Osteocyte (in vitro differentiated cells): Measurements from ENCODE around the gene NPDC1. TPM values are rescaled to one million over a fixed set of nuclear protein-coding genes. Genes with fewer than 3 reads are reported as not detected.

Source experiments
- DNase-seq: peaks from one replicate; pipeline ENCODE4 v3.0.0; 2021; ENCODE audit warnings: mixed read lengths; ENCODE audit not compliant: unreplicated experiment; ENCODE audit errors: extremely low spot score
- H3K27ac Mint-ChIP-seq: one replicate; pipeline ENCODE4 v1.8.0; 2021; ENCODE audit warnings: mild to moderate bottlenecking, mixed read lengths; ENCODE audit not compliant: unreplicated experiment
- H3K27me3 Mint-ChIP-seq: one replicate; pipeline ENCODE4 v1.8.0; 2021; ENCODE audit warnings: mixed read lengths; ENCODE audit not compliant: unreplicated experiment
- H3K36me3 Mint-ChIP-seq: one replicate; pipeline ENCODE4 v1.8.0; 2021; ENCODE audit warnings: mixed read lengths; ENCODE audit not compliant: unreplicated experiment
- H3K4me1 Mint-ChIP-seq: one replicate; pipeline ENCODE4 v1.8.0; 2021; ENCODE audit warnings: mixed read lengths; ENCODE audit not compliant: unreplicated experiment
- H3K4me3 Mint-ChIP-seq: one replicate; pipeline ENCODE4 v1.8.0; 2021; ENCODE audit warnings: mild to moderate bottlenecking, moderate library complexity, mixed read lengths; ENCODE audit not compliant: unreplicated experiment
- H3K9me3 Mint-ChIP-seq: one replicate; pipeline ENCODE4 v1.8.0; 2021; ENCODE audit warnings: mixed read lengths; ENCODE audit not compliant: unreplicated experiment
- total RNA-seq: library from RNA; stranded (reverse); gene quantifications from 2 replicates; pipeline ENCODE4 v1.2.1, GENCODE V29; 2021
- TF ChIP-seq, protein P1 (sequence below): fragments of 200-600 bp; sonication (generic); IDR thresholded peaks from 2 replicates; pipeline ENCODE4 v1.5.0; 2021; ENCODE audit warnings: antibody characterized with exemption, mild to moderate bottlenecking, moderate library complexity

NPDC1 gene
- total RNA-seq, 1 donor from 2014 or later: 91.0 TPM

DNA sequence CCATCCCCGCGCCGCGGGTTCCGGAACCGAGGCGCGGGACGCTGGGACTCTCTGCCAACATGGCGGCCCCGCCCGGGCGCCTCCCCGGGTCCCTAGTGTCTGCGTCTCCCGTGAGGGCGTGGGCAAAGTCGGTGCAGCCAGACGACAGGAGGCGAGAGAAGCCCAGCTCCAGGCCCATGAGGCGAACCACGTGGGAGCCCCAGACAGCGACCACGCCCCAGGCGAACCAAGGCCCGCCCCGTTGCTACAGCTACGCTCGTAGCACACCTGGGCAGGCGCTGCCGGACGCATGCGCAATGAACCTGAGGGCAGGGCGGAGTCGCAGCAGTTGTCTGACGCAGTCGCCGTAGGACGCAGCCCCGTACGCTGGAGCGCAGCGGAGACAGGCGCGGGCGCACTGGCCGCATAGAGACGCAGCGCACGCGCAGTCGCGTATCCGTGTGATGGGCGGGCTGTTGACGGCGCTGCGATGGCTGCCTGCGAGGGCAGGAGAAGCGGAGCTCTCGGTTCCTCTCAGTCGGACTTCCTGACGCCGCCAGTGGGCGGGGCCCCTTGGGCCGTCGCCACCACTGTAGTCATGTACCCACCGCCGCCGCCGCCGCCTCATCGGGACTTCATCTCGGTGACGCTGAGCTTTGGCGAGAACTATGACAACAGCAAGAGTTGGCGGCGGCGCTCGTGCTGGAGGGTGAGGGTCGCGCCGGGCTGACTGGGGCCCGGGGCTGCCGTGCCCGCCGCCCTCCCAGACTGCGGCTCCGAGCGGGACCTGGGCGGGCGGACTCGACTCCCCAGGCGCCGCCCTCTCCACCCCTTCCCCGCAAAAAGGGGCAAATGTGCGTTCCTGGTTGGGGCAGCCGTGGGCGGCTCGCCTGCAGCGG, 40.8 kb upstream of the NPDC1 start, which contains the start of gene MAN1B1:
Gene MAN1B1 (plus strand): TSS at position 455 of the 878 bp plus-strand sequence. CDS start 15 bp downstream, at position 470.
- peaks cover 15% of the 10 kb centered on the region for H3K36me3 Mint-ChIP-seq
- peak; percentile 100 for DNase-seq
- TF ChIP-seq, protein P1, sequence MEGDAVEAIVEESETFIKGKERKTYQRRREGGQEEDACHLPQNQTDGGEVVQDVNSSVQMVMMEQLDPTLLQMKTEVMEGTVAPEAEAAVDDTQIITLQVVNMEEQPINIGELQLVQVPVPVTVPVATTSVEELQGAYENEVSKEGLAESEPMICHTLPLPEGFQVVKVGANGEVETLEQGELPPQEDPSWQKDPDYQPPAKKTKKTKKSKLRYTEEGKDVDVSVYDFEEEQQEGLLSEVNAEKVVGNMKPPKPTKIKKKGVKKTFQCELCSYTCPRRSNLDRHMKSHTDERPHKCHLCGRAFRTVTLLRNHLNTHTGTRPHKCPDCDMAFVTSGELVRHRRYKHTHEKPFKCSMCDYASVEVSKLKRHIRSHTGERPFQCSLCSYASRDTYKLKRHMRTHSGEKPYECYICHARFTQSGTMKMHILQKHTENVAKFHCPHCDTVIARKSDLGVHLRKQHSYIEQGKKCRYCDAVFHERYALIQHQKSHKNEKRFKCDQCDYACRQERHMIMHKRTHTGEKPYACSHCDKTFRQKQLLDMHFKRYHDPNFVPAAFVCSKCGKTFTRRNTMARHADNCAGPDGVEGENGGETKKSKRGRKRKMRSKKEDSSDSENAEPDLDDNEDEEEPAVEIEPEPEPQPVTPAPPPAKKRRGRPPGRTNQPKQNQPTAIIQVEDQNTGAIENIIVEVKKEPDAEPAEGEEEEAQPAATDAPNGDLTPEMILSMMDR: no peak
- H3K27ac Mint-ChIP-seq: peak within 1 kb of the TSS; percentile 94
- no peaks in the 10 kb centered on the region for H3K27me3 Mint-ChIP-seq
- peaks cover 45% of the 10 kb centered on the region for H3K4me1 Mint-ChIP-seq
- peak within 1 kb of the TSS; percentile 82 for H3K4me3 Mint-ChIP-seq
- no peaks in the 10 kb centered on the region for H3K9me3 Mint-ChIP-seq

DNA sequence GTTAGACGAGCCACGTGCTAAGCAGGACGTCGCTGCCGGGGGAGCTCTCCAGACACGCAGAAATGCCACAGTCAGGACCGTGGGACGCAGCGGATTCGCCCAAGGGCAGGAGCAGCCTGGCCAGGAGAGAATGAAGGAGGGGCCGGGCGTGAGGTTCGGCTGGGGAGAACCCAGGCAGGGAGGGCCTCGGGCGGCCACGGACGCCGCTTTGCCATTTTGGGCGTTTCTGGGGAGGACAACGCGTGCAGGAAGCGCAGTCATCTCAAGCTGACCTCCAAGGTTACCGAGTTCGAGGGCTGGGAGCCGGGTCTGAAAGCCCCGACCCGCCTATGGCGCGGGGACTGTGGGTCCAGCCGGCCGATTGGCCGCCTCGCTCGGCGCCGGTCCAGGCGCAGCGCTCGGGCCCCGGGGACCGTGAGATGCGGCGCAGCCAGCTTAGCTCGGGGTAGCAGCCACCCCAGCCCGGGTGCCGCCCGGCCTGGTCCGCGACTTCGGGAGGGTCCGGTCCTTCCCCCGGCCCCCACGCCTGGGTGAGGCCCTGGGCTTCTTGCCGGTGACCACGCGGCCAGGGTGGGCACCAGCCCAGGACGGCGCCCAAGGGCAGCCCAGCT, 40.0 kb upstream of the NPDC1 start:
- Mint-ChIP-seq H3K27ac (peak overlapping the region; percentile 94), H3K4me3 (peak overlapping the region; percentile 82), H3K4me1 (peaks cover 46% of the 10 kb centered on the region), H3K36me3 (peaks cover 15% of the 10 kb centered on the region), H3K9me3 (no peaks in the 10 kb centered on the region), H3K27me3 (no peaks in the 10 kb centered on the region)
- TF ChIP-seq, protein P1: no peak
- DNase-seq: no peak

DNA sequence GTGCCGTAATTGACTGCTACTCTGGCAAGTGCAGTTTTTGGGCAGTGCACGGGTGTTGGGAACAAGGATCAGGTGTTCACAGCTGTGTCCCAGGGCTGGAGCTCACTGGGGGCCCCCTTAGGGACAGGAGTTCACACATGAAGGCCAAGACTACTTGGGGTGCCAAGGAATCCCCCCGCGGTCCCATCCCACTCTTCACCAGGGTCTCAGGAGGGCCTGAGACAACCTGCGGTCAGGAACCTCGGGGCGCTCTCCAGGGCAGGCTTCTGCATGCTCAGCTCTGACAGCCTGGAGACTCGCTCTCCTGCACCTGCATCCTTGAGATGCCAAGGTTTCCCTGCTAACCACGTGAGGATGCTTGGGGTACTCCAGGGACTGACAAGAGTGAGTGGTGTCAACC, 38.5 kb upstream of the NPDC1 start:
- TF ChIP-seq, protein P1: no peak
- no peak for DNase-seq
- Mint-ChIP-seq H3K4me3 (no peak overlapping the region), H3K36me3 (peaks cover 14% of the 10 kb centered on the region), H3K27me3 (no peaks in the 10 kb centered on the region), H3K27ac (peak overlapping the region; percentile 92), H3K4me1 (peaks cover 46% of the 10 kb centered on the region), H3K9me3 (no peaks in the 10 kb centered on the region)

DNA sequence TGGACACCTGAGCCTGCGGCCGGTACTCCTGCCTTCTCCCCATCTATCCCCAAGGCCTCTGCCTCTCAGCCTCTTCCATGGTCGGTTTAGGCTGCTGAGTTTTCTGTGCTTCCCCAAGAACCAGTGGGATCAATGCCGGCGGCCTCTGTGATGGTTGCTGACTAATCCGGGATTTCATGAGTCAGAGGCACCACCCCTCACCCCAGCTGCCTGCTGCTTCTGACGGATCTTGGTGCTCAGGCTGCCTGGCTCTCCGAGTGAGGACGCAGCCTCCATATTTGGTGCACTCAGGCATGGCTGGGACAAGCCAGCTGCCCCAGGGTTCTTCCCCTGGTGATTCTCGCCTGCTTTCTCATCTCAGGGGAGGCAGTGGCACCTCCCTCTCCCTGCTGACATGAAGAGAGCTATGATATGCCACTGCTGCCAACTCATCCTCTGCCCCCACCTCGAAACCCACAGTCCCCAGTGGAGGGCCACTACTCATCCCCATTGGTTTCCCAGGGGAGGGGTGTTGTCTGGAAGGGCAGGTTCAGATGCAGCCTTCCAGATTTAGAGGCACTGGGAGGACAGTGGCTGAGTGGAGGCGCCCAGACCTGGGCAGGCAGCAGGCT, 37.5 kb upstream of the NPDC1 start:
- H3K9me3 Mint-ChIP-seq: no peaks in the 10 kb centered on the region
- no peaks in the 10 kb centered on the region for H3K27me3 Mint-ChIP-seq
- peak; percentile 92 for DNase-seq
- peaks cover 42% of the 10 kb centered on the region for H3K4me1 Mint-ChIP-seq
- peak overlapping the region; percentile 92 for H3K27ac Mint-ChIP-seq
- peak overlapping the region; percentile 35 for H3K4me3 Mint-ChIP-seq
- TF ChIP-seq, protein P1: no peak
- H3K36me3 Mint-ChIP-seq: peaks cover 5% of the 10 kb centered on the region

DNA sequence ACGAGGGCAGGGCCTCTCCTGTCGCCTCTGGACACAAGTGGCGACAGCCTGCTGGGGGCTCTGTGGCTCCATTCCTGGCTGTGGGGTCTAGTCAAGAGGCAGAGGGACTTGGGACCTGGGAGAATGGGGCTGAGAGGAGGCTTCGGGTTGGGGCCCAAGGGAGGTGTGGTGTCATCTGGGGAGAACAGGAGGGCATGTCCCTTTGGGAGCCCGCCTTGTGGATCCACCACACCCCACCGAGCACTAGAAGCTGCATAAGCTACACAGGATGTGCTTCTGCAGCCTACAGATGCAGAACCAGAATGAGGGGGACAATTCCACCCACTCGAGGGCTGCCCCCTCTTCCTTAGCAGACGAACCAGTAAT, 36.9 kb upstream of the NPDC1 start:
- peaks cover 38% of the 10 kb centered on the region for H3K4me1 Mint-ChIP-seq
- H3K27ac Mint-ChIP-seq: peak overlapping the region; percentile 92
- H3K4me3 Mint-ChIP-seq: no peak overlapping the region
- H3K9me3 Mint-ChIP-seq: no peaks in the 10 kb centered on the region
- TF ChIP-seq, protein P1: no peak
- no peaks in the 10 kb centered on the region for H3K27me3 Mint-ChIP-seq
- peaks cover 5% of the 10 kb centered on the region for H3K36me3 Mint-ChIP-seq
- no peak for DNase-seq
